Stomach (tissue), 4 donors: ENCODE data around the gene ALG14.

Source experiments
- POLR2A ChIP-seq, 4 donors: fragments of 450-650 bp; IDR thresholded peaks; one replicate each; pipeline ENCODE4 v1.6.1; 2016; ENCODE audit warnings: antibody characterized with exemption in 4 of 4, control low read depth in 2 of 4, mild to moderate bottlenecking in 1 of 4, moderate library complexity in 1 of 4
- POLR2AphosphoS5 ChIP-seq, 3 donors: sonication (generic); formaldehyde crosslinking; IDR thresholded peaks; one replicate each; pipeline ENCODE4 v1.6.1; 2016; ENCODE audit warnings: antibody characterized with exemption in 3 of 3
- TF ChIP-seq, protein P1 (sequence below), 7 experiments: fragments of 450-650 bp in 4 of 7; fragments of 200-600 bp in 3 of 7; sonication (generic) in 3 of 7; IDR thresholded peaks; one replicate each; pipeline ENCODE4 v1.5.1; 2016 to 2019; ENCODE audit warnings: antibody characterized with exemption in 7 of 7, control low read depth in 2 of 7, mild to moderate bottlenecking in 1 of 7

DNA sequence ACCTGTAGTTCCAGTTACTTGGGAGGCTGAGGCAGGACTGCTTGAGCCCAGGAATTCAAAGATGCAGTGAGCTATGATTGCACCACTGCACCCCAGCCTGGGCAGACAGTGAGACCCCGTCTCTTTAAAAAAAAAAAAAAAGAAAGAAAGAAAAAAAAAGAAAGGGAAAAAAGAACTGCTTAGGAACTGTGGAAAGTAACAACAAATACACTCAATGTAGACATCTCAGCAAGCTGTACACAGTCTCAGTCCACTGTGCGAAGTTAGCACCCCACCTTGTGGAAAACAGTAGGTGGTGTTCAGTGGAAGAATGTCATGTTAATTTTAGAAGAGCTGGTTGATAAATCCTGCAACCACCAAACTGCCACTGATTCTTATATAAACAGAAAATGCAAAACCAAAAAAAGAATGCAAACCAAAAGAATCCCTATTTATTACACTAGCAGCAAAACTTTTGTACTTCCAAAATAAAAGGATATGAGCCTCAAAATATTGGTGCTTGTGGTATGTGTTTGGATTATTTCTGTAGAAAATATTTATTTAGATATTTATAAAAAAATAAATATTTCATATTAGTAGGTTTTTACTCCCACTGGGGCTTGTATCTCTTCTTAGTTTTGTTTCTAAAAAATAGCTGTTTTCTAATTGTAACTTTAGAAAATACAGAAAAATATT, 31.1 kb downstream of the ALG14 start:
- TF ChIP-seq, protein P1, sequence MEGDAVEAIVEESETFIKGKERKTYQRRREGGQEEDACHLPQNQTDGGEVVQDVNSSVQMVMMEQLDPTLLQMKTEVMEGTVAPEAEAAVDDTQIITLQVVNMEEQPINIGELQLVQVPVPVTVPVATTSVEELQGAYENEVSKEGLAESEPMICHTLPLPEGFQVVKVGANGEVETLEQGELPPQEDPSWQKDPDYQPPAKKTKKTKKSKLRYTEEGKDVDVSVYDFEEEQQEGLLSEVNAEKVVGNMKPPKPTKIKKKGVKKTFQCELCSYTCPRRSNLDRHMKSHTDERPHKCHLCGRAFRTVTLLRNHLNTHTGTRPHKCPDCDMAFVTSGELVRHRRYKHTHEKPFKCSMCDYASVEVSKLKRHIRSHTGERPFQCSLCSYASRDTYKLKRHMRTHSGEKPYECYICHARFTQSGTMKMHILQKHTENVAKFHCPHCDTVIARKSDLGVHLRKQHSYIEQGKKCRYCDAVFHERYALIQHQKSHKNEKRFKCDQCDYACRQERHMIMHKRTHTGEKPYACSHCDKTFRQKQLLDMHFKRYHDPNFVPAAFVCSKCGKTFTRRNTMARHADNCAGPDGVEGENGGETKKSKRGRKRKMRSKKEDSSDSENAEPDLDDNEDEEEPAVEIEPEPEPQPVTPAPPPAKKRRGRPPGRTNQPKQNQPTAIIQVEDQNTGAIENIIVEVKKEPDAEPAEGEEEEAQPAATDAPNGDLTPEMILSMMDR (IDR thresholded peaks at IDR 0.05), result peak in 6 of 7 experiments; percentile 26 to 91 (median 70)
- TF ChIP-seq POLR2A (IDR thresholded peaks at IDR 0.05) (no peak), POLR2AphosphoS5 (IDR thresholded peaks at IDR 0.05) (peak in 1 of 3 donors; percentile 77)
